ENCODE data around the gene NNT. TPM values are rescaled to one million over a fixed set of nuclear protein-coding genes. Genes with fewer than 3 reads are reported as not detected.
"Not testable (repeated sequence)": the region's sequence is repeated elsewhere in the genome, so short reads cannot be mapped to it uniquely, and the experiment has no call there.

Gene NNT
- total and polyA plus RNA-seq, 2 experiments from 2014 or later: 55.3 to 102 TPM

- not testable (repeated sequence) for H3K9me2 ChIP-seq (replicated peaks; ENCODE audit: insufficient read depth); H3K36me3 ChIP-seq (replicated peaks; ENCODE audit: insufficient read depth, low read depth); H3K27ac ChIP-seq; H3K9me3 ChIP-seq (ENCODE audit: low read depth); H3K4me3 ChIP-seq; DNase-seq (ENCODE audit: low spot score); H3K4me2 ChIP-seq; H4K20me1 ChIP-seq (ENCODE audit: insufficient read depth, poor library complexity, severe bottlenecking); H3K4me1 ChIP-seq (ENCODE audit: insufficient read depth); H2AFZ ChIP-seq; H3K79me2 ChIP-seq; H3K27me3 ChIP-seq
- WGBS (ENCODE audit: low lambda C conversion rate, missing lambda C conversion rate): 97% methylated on average over 4 of the region's 5 CpGs
Measured at GRCh38 chr5:43667379-43667778, 64.4 kb downstream of the NNT start.

DNA sequence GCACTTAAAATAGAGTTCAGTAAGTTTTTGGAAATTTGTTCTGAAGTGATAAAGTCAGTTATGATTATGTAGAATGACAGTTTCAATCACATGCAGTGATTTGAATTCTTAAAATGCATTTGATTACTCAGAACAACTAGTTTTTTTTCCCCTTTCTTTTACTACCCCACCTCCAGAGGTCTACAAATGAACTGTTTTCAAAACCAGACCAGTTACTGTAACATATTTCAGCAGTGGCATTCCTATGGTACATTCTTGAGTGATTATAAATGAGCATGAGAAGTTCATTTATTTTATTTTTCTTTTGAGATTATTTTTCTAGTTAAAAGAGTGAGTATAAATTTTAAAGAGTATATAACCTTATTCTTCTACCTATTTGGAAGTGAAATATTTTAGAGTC, 71.6 kb downstream of the NNT start:
- no peak for TF ChIP-seq EZH2phosphoT487 (IDR thresholded peaks at IDR 0.05; ENCODE audit: low read depth, severe bottlenecking, unreplicated experiment)
- TF ChIP-seq EZH2 (IDR thresholded peaks at IDR 0.05; ENCODE audit: borderline replicate concordance): no peak
- TF ChIP-seq, protein P1, sequence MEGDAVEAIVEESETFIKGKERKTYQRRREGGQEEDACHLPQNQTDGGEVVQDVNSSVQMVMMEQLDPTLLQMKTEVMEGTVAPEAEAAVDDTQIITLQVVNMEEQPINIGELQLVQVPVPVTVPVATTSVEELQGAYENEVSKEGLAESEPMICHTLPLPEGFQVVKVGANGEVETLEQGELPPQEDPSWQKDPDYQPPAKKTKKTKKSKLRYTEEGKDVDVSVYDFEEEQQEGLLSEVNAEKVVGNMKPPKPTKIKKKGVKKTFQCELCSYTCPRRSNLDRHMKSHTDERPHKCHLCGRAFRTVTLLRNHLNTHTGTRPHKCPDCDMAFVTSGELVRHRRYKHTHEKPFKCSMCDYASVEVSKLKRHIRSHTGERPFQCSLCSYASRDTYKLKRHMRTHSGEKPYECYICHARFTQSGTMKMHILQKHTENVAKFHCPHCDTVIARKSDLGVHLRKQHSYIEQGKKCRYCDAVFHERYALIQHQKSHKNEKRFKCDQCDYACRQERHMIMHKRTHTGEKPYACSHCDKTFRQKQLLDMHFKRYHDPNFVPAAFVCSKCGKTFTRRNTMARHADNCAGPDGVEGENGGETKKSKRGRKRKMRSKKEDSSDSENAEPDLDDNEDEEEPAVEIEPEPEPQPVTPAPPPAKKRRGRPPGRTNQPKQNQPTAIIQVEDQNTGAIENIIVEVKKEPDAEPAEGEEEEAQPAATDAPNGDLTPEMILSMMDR (IDR thresholded peaks at IDR 0.05; ENCODE audit: poor library complexity): no peak
- H3K27me3 ChIP-seq: no peaks in the 10 kb centered on the region
- no peak overlapping the region for H3K4me3 ChIP-seq
- no peaks in the 10 kb centered on the region for H3K9me3 ChIP-seq (ENCODE audit: low read depth)
- H3K27ac ChIP-seq: no peak overlapping the region
- no peak overlapping the region for H3K4me2 ChIP-seq
- no peaks in the 10 kb centered on the region for H3K36me3 ChIP-seq (replicated peaks; ENCODE audit: insufficient read depth, low read depth)
- no peaks in the 10 kb centered on the region for H3K79me2 ChIP-seq
- H4K20me1 ChIP-seq (ENCODE audit: insufficient read depth, poor library complexity, severe bottlenecking): no peaks in the 10 kb centered on the region
- no peak overlapping the region for H2AFZ ChIP-seq
- H3K4me1 ChIP-seq (ENCODE audit: insufficient read depth): no peaks in the 10 kb centered on the region
- H3K9me2 ChIP-seq (replicated peaks; ENCODE audit: insufficient read depth): no peaks in the 10 kb centered on the region
- DNase-seq (ENCODE audit: low spot score): no peak

GRCh38 chr5:43675357-43675756, 72.4 kb downstream of the NNT start:
- TF ChIP-seq EZH2 (IDR thresholded peaks at IDR 0.05; ENCODE audit: borderline replicate concordance): no peak
- TF ChIP-seq, protein P1 (IDR thresholded peaks at IDR 0.05; ENCODE audit: poor library complexity): no peak
- no peak for TF ChIP-seq EZH2phosphoT487 (IDR thresholded peaks at IDR 0.05; ENCODE audit: low read depth, severe bottlenecking, unreplicated experiment)
- Histone ChIP-seq H3K4me2 (no peak overlapping the region), H3K9me3 (ENCODE audit: low read depth) (no peaks in the 10 kb centered on the region), H3K79me2 (no peaks in the 10 kb centered on the region), H3K36me3 (replicated peaks; ENCODE audit: insufficient read depth, low read depth) (no peaks in the 10 kb centered on the region), H2AFZ (no peak overlapping the region), H3K9me2 (replicated peaks; ENCODE audit: insufficient read depth) (no peaks in the 10 kb centered on the region), H3K27ac (no peak overlapping the region), H3K4me3 (no peak overlapping the region), H4K20me1 (ENCODE audit: insufficient read depth, poor library complexity, severe bottlenecking) (no peaks in the 10 kb centered on the region), H3K4me1 (ENCODE audit: insufficient read depth) (no peaks in the 10 kb centered on the region), H3K27me3 (no peaks in the 10 kb centered on the region)
- 93% methylated on average over 3 of the region's 3 CpGs for WGBS (ENCODE audit: low lambda C conversion rate, missing lambda C conversion rate)
- no peak for DNase-seq (ENCODE audit: low spot score)

DNA sequence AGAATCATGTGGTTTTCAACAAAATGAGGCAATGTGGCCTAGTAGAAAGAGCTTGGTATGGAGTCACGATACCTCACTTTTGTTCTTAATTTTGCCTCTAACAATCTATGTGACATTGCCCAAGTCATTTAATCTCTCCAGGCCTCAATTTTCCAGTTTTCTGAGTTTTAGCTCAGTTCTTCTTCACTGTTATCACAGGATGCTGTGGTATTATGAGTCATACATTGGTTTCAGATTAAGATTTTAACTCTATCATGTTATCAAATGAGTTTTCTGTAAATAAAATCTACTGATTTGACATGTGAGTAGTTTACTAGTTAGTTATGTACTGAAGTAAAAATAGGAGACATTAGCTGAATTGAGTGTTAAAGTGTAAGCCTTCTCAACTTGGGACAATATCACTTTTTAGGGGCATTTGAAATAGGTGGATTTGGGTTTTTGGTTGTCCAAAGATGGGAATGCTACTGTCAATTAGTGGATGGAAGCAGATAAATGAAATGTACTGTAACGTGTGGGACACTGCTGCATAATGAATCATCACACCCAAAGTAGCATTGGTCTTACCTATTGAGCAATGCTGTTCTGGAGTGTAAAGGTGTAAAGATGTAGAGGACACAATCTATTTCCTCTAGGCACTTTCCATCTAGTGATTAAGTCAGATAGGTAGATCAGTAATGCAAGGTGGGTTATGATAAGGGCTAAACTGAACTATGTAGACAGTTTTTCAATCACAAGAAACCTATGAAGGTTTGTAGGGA, 73.3 kb downstream of the NNT start:
- WGBS (ENCODE audit: low lambda C conversion rate, missing lambda C conversion rate): 87% methylated on average over 2 of the region's 2 CpGs
- Histone ChIP-seq H3K9me2 (replicated peaks; ENCODE audit: insufficient read depth) (no peaks in the 10 kb centered on the region), H4K20me1 (ENCODE audit: insufficient read depth, poor library complexity, severe bottlenecking) (no peaks in the 10 kb centered on the region), H2AFZ (no peak overlapping the region), H3K4me2 (no peak overlapping the region), H3K4me3 (no peak overlapping the region), H3K36me3 (replicated peaks; ENCODE audit: insufficient read depth, low read depth) (no peaks in the 10 kb centered on the region), H3K27ac (no peak overlapping the region), H3K4me1 (ENCODE audit: insufficient read depth) (no peaks in the 10 kb centered on the region), H3K79me2 (no peaks in the 10 kb centered on the region), H3K9me3 (ENCODE audit: low read depth) (no peaks in the 10 kb centered on the region), H3K27me3 (no peaks in the 10 kb centered on the region)
- TF ChIP-seq, protein P1 (IDR thresholded peaks at IDR 0.05; ENCODE audit: poor library complexity): no peak
- TF ChIP-seq EZH2 (IDR thresholded peaks at IDR 0.05; ENCODE audit: borderline replicate concordance): no peak
- TF ChIP-seq EZH2phosphoT487 (IDR thresholded peaks at IDR 0.05; ENCODE audit: low read depth, severe bottlenecking, unreplicated experiment): no peak
- DNase-seq (ENCODE audit: low spot score): no peak
